ENCODE data around the gene CLDN20. TPM values are rescaled to one million over a fixed set of nuclear protein-coding genes. Genes with fewer than 3 reads are reported as not detected.
"Not testable (repeated sequence)": the region's sequence is repeated elsewhere in the genome, so short reads cannot be mapped to it uniquely, and the experiment has no call there.

The CLDN20 gene, protein sequence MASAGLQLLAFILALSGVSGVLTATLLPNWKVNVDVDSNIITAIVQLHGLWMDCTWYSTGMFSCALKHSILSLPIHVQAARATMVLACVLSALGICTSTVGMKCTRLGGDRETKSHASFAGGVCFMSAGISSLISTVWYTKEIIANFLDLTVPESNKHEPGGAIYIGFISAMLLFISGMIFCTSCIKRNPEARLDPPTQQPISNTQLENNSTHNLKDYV
- total RNA-seq, result not detected
- long read RNA-seq, partial matches to known transcripts, result 0 of 6 reads
- long read RNA-seq, other reads (novel, unspliced or antisense), result 6 of 6 reads

DNA sequence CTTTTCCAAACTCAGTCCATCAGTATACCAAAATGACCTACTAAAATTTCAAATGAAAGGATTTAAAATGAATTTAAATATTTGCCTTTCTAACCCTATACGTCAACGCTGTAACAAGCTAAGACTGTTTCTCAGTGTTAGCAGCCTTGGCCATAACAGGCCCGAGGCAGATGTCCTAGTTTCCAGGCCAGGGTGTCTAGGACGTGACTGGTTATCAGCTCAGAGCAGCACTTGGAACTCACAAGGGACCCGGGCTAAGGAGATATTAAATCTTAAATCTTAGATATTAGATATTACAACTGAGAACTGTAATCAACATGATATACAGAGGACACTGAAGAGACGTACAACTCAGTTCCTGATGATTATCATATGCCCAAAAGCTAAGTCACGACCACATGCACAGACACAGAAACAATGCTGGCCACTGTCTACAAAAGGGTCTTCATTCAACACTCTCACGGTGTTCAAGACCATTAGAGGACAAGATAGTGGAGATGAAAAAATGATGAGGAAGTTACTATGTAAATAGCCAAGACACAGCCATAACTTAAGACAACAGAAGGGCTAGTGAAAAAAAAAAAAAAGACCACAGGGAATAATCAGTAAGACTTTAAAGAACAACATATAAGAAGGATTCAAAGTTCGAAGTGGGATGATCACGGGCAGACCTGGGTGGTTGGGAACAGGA is at the start of gene CLDN20:
Gene CLDN20 (plus strand): TSS at position 641 of the 691 bp plus-strand sequence. CDS start 11,707 bp downstream, outside the sequence.
- intact Hi-C loops (cut with DNase I), result no loop called here
- no peak for DNase-seq
- TF ChIP-seq, protein P1, sequence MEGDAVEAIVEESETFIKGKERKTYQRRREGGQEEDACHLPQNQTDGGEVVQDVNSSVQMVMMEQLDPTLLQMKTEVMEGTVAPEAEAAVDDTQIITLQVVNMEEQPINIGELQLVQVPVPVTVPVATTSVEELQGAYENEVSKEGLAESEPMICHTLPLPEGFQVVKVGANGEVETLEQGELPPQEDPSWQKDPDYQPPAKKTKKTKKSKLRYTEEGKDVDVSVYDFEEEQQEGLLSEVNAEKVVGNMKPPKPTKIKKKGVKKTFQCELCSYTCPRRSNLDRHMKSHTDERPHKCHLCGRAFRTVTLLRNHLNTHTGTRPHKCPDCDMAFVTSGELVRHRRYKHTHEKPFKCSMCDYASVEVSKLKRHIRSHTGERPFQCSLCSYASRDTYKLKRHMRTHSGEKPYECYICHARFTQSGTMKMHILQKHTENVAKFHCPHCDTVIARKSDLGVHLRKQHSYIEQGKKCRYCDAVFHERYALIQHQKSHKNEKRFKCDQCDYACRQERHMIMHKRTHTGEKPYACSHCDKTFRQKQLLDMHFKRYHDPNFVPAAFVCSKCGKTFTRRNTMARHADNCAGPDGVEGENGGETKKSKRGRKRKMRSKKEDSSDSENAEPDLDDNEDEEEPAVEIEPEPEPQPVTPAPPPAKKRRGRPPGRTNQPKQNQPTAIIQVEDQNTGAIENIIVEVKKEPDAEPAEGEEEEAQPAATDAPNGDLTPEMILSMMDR (IDR thresholded peaks at IDR 0.05), result no peak

DNA sequence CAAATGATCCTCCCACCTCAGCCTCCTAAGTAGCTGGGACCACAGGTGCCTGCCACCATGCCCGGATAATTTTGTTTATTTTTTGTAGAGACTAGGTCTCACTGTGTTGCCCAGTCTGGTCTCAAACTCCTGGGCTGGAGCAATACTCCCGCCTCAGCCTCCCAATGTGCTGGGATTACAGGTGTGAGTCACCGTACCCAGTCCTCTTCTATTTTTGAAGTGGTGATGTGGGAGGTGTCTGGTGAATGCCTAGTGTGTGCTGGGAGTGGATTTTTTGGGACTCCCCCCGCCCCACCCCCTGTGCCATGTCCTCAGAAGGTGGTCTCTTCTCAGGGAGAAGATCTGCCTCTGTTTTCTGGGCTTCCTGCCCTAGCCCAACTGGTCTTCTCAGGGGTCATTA is 47.9 kb upstream of the CLDN20 start:
- H3K36me3 ChIP-seq, result no peaks in the 10 kb centered on the region
- intact Hi-C loops (cut with DNase I), result no loop called here
- TF ChIP-seq, protein P1 (IDR thresholded peaks at IDR 0.05), result no peak
- H3K4me1 ChIP-seq, result no peaks in the 10 kb centered on the region
- no peak overlapping the region for H3K27ac ChIP-seq
- ATAC-seq (no peak), DNase-seq (no peak)
- H3K27me3 ChIP-seq, result no peaks in the 10 kb centered on the region
- no peaks in the 10 kb centered on the region for H3K9me3 ChIP-seq
- H3K4me3 ChIP-seq, result no peak overlapping the region

More for the DNA sequence above, at the start of gene CLDN20:
- H3K27ac ChIP-seq, result no peak within 1 kb of the TSS
- H3K4me1 ChIP-seq, result no peaks in the 10 kb centered on the region
- H3K36me3 ChIP-seq, result peaks cover 29% of the 10 kb centered on the region
- H3K4me3 ChIP-seq, result no peak within 1 kb of the TSS
- no peaks in the 10 kb centered on the region for H3K9me3 ChIP-seq
- H3K27me3 ChIP-seq, result no peaks in the 10 kb centered on the region
- ATAC-seq, result no peak

DNA sequence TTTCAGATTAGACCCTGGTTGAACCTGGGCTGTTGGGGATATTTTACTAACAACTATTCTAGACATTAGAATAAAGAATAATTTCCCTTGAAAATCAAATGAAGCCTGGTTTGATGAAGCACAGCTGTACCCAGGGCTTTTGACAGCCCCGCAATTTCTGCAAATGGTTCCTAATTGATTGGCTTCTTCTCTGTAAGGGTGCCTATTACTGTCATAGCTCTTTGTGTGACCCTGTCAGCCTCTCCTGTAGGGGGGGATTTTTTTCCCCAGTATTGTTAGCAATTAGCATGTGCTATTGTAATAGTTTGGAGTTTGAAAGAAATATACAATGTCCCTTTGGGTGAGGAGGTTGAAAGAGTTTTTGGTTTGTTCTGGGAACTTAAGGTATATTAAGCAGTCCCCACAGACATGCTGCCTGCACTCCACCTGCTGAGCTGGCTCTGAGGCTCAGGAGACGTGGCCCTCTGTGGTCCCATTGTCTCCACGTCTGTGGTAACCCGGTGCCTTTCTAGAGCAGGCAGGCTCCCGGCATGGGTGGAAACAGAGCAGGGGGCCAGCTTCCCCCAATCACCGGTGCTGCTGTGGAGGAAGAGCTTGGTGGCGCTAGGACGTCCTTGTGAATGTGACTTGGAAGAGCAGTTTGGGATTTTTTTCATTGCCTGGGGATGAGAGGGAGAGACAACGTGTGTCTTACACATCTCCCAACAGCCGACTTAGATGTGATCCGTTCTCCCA is 47.3 kb upstream of the CLDN20 start:
- no peaks in the 10 kb centered on the region for H3K4me1 ChIP-seq

DNA sequence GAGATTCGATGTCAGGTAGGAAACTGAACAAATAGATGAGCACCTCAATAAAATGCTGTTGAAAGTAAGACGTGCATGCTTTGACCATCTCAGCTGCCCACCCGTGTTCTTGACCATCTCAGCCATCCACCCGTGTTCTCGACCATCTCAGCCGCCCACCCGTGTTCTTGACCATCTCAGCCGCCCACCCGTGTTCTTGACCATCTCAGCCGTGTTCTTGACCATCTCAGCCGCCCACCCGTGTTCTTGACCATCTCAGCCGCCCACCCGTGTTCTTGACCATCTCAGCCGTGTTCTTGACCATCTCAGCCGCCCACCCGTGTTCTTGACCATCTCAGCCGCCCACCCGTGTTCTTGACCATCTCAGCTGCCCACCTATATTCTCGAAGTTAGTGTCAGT is 45.1 kb upstream of the CLDN20 start:
- H3K4me1 ChIP-seq; H3K27me3 ChIP-seq; H3K36me3 ChIP-seq; H3K4me3 ChIP-seq; H3K27ac ChIP-seq; ATAC-seq; H3K9me3 ChIP-seq; intact Hi-C loops (cut with DNase I); DNase-seq: not testable (repeated sequence)

More for the DNA sequence above, 47.3 kb upstream of the CLDN20 start:
- Histone ChIP-seq H3K27me3 (no peaks in the 10 kb centered on the region), H3K36me3 (no peaks in the 10 kb centered on the region), H3K4me3 (no peak overlapping the region), H3K9me3 (no peaks in the 10 kb centered on the region), H3K27ac (no peak overlapping the region)
- DNase-seq (no peak), ATAC-seq (no peak)
- TF ChIP-seq, protein P1 (IDR thresholded peaks at IDR 0.05), result no peak
- intact Hi-C loops (cut with DNase I), result no loop called here

DNA sequence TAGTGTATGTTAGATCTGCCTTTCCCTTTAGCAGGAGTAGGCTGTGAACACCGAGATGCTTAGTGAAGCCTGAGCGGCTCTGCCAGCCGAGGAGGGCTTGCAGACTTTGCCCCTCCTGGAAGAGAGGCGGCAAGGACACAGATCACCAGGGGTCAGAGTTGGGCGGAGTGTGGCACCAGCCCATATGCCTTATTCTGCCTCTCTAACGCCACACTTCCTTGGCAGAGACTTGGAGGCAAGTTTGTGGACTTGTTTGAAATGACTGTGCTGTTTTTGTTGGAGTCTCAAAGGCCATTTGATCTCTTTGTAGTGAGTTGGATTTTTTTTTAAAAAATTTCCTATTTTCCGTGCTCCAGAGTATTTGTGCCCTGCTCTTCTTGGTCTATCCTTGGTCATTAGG is 44.5 kb upstream of the CLDN20 start:
- intact Hi-C loops (cut with DNase I), result no loop called here
- no peak overlapping the region for H3K27ac ChIP-seq
- no peaks in the 10 kb centered on the region for H3K9me3 ChIP-seq
- no peaks in the 10 kb centered on the region for H3K36me3 ChIP-seq
- DNase-seq, result no peak
- H3K27me3 ChIP-seq, result no peaks in the 10 kb centered on the region
- TF ChIP-seq, protein P1 (IDR thresholded peaks at IDR 0.05), result no peak
- no peak for ATAC-seq
- no peak overlapping the region for H3K4me3 ChIP-seq
- no peaks in the 10 kb centered on the region for H3K4me1 ChIP-seq

DNA sequence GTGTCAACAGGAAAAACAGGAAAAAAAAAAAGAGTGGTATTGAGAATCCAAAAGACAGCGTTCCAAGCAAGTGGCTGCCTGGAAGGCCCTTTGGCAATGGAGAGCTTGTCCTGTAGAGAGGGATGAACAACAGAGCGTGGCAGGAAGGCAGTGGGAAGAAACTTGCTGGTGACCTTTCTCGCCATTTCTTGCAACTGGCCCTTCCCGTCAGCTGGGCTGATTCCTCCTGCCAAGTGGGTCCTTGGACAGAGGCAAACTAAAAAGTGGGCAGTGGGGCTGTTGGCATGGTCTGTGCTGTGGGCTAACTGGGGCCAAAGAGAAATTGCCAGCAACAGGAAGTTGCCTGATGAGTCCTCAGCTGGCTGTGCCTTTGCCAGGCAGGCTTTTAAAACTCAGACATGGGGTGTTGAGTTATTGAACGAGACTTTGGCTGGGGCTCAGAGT is 43.9 kb upstream of the CLDN20 start:
- H3K4me1 ChIP-seq, result no peaks in the 10 kb centered on the region
- H3K4me3 ChIP-seq, result no peak overlapping the region

More for the DNA sequence above, 43.9 kb upstream of the CLDN20 start:
- intact Hi-C loops (cut with DNase I), result no loop called here
- no peaks in the 10 kb centered on the region for H3K9me3 ChIP-seq
- ATAC-seq (no peak), DNase-seq (no peak)
- H3K36me3 ChIP-seq, result no peaks in the 10 kb centered on the region
- H3K27ac ChIP-seq, result no peak overlapping the region
- H3K27me3 ChIP-seq, result no peaks in the 10 kb centered on the region
- TF ChIP-seq, protein P1 (IDR thresholded peaks at IDR 0.05), result no peak
